Colonic mucosa (tissue), 4 donors: ENCODE measurements around the gene SUGCT. TPM values are rescaled to one million over a fixed set of nuclear protein-coding genes. Genes with fewer than 3 reads are reported as not detected.

Experiments used
- DNase-seq: peaks from one replicate; pipeline ENCODE4 v3.0.0-alpha.2; 2020
- H3K27ac ChIP-seq: fragments of 200-600 bp; one replicate; pipeline ENCODE4 v1.8.0; 2021
- H3K27me3 ChIP-seq: fragments of 200-600 bp; one replicate; pipeline ENCODE4 v1.8.0; 2021
- H3K36me3 ChIP-seq: fragments of 200-600 bp; one replicate; pipeline ENCODE4 v1.8.0; 2021
- H3K4me1 ChIP-seq: fragments of 200-600 bp; one replicate; pipeline ENCODE4 v1.8.0; 2021; ENCODE audit warnings: mild to moderate bottlenecking
- H3K4me3 ChIP-seq: fragments of 200-600 bp; one replicate; pipeline ENCODE4 v1.8.0; 2021
- H3K9ac ChIP-seq, 2 donors: one replicate each; pipeline ENCODE4 v1.7.0; 2013; ENCODE audit warnings: control low read depth in 2 of 2, low read depth in 2 of 2, low read length in 2 of 2
- H3K9me3 ChIP-seq: fragments of 200-600 bp; one replicate; pipeline ENCODE4 v1.8.0; 2021
- CTCF ChIP-seq: fragments of 200-600 bp; IDR thresholded peaks from one replicate; pipeline ENCODE4 v1.8.0; 2022; ENCODE audit warnings: antibody characterized with exemption, mild to moderate bottlenecking
- intact Hi-C: fragments of 100-400 bp; cut with DNase I; formaldehyde crosslinking; loops from one replicate; pipeline ENCODE4 v1.14.1; 2022
- total RNA-seq, 2 donors: library from RNA; stranded (reverse); fragmentation: NEBNext Ultra II Directional in 1 of 2; extraction: Animal tissue kit (Norgen Biotek cat#: 25700) in 1 of 2; gene quantifications; one replicate each; pipeline ENCODE4 v1.2.1, GENCODE V29; 2021
- donor health status: healthy.
- donor health status: DM: no; HTN: no; CAD: no.
- donor health status: DM: no; HTN: no; CAD: no.

Gene SUGCT
- total RNA-seq, 2 donors from 2014 or later, result 3.6 to 15.1 TPM

- H3K27ac ChIP-seq, result no peak overlapping the region
- H3K9me3 ChIP-seq, result no peaks in the 10 kb centered on the region
- H3K4me1 ChIP-seq, result no peaks in the 10 kb centered on the region
- H3K9ac ChIP-seq, result no peak overlapping the region
- intact Hi-C loops, result no loop called here
- DNase-seq, result no peak
- H3K4me3 ChIP-seq, result no peak overlapping the region
- H3K36me3 ChIP-seq, result no peaks in the 10 kb centered on the region
- H3K27me3 ChIP-seq, result no peaks in the 10 kb centered on the region
- TF ChIP-seq CTCF, result no peak
These were observed 648.0 kb downstream of the SUGCT start for GRCh38 chr7:40782836-40783235.

GRCh38 chr7:40784176-40784575, 649.4 kb downstream of the SUGCT start:
- Histone ChIP-seq H3K9me3 (no peaks in the 10 kb centered on the region), H3K9ac (no peak overlapping the region), H3K4me3 (no peak overlapping the region), H3K36me3 (no peaks in the 10 kb centered on the region), H3K27ac (no peak overlapping the region), H3K27me3 (no peaks in the 10 kb centered on the region), H3K4me1 (no peaks in the 10 kb centered on the region)
- intact Hi-C loops, result no loop called here
- DNase-seq, result no peak
- no peak for TF ChIP-seq CTCF

- Histone ChIP-seq H3K27ac (no peak overlapping the region), H3K9ac (no peak overlapping the region), H3K4me1 (no peaks in the 10 kb centered on the region), H3K36me3 (no peaks in the 10 kb centered on the region), H3K27me3 (no peaks in the 10 kb centered on the region), H3K9me3 (no peaks in the 10 kb centered on the region), H3K4me3 (no peak overlapping the region)
- intact Hi-C loops, result no loop called here
- no peak for TF ChIP-seq CTCF
- DNase-seq, result no peak
These were observed 652.1 kb downstream of the SUGCT start for GRCh38 chr7:40786909-40787308.

GRCh38 chr7:40793132-40793531, 658.3 kb downstream of the SUGCT start:
- H3K9ac ChIP-seq, result no peak overlapping the region
- intact Hi-C loops, result no loop called here
- TF ChIP-seq CTCF, result no peak
- H3K36me3 ChIP-seq, result no peaks in the 10 kb centered on the region
- no peak overlapping the region for H3K4me3 ChIP-seq
- H3K4me1 ChIP-seq, result no peaks in the 10 kb centered on the region
- H3K27ac ChIP-seq, result no peak overlapping the region
- no peaks in the 10 kb centered on the region for H3K27me3 ChIP-seq
- DNase-seq, result no peak
- H3K9me3 ChIP-seq, result no peaks in the 10 kb centered on the region

DNA sequence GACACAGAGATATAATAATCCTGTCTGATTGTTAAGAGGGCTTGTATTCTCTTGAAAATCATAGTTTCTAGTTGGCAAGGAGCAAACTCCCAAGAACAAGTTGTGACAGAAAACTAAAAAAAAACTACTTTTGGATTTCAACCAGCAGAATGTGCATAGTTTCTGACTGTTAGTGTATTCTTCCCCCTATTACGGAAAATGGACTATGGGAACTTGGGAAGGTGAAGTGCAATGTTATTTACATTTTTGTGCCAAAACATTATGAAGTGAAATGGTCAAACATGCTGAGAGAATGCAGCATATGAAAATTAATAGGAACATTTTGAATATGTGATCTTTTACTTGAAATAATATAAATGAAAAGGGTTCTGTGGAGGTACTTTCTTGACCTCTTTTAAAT, 660.8 kb downstream of the SUGCT start:
- H3K9ac ChIP-seq, result no peak overlapping the region
- H3K27ac ChIP-seq, result no peak overlapping the region
- no peak for DNase-seq
- H3K9me3 ChIP-seq, result no peaks in the 10 kb centered on the region
- intact Hi-C loops, result no loop called here
- no peaks in the 10 kb centered on the region for H3K36me3 ChIP-seq
- H3K27me3 ChIP-seq, result no peaks in the 10 kb centered on the region
- H3K4me1 ChIP-seq, result no peaks in the 10 kb centered on the region
- no peak for TF ChIP-seq CTCF
- no peak overlapping the region for H3K4me3 ChIP-seq

DNA sequence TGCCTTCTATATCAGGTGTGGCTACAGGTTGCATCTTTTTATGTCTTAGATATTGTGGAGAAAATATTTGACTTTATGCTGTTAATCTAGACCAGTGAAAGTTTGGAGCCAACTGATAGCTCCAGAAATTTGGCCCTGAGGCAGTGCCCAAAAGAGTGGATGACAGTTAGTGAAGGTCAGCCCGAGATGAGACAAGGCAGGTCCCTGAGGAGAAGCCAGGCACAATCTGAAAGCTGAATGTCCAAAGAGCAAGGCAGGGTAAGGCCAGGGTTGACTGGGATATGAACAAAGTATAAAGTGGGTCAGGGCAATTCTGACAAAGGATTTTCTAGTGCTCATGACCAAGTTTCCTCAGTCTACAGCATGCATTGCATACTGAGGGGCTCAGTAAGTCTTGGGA, 661.9 kb downstream of the SUGCT start:
- Histone ChIP-seq H3K27ac (no peak overlapping the region), H3K9me3 (no peaks in the 10 kb centered on the region), H3K27me3 (no peaks in the 10 kb centered on the region), H3K36me3 (no peaks in the 10 kb centered on the region), H3K4me3 (no peak overlapping the region), H3K4me1 (no peaks in the 10 kb centered on the region), H3K9ac (no peak overlapping the region)
- DNase-seq, result no peak
- no peak for TF ChIP-seq CTCF
- intact Hi-C loops, result no loop called here
